NCI-H1694 treated with DMSO at 0.1 percent for 48 hours (cell line): Measurements from ENCODE around the gene SLC43A1.

ENCODE experiments used
- DNase-seq: peaks from one replicate; lab custom pipeline; 2025; lab: John Stamatoyannopoulos, UW

Gene SLC43A1

GRCh38 chr11:57527056-57527631, 11.6 kb upstream of the SLC43A1 start:
- DNase-seq, result no peak

- DNase-seq, result no peak
These were observed 7.9 kb upstream of the SLC43A1 start for GRCh38 chr11:57523419-57523818.

GRCh38 chr11:57521116-57521515, 5.6 kb upstream of the SLC43A1 start:
- DNase-seq, result no peak

GRCh38 chr11:57516061-57516443, 550 bp upstream of the SLC43A1 start:
- no peak for DNase-seq

- DNase-seq, result no peak
These were observed 767 bp downstream of the SLC43A1 start for GRCh38 chr11:57514538-57515331.

- no peak for DNase-seq
These were observed 1.5 kb downstream of the SLC43A1 start for GRCh38 chr11:57513911-57514537.

- DNase-seq, result no peak
These were observed 2.1 kb downstream of the SLC43A1 start for GRCh38 chr11:57513452-57513795.

GRCh38 chr11:57512646-57513451, 2.7 kb downstream of the SLC43A1 start:
- DNase-seq, result no peak

- DNase-seq, result no peak
These were observed 3.6 kb downstream of the SLC43A1 start for GRCh38 chr11:57511741-57512430.

GRCh38 chr11:57508341-57509170, 6.9 kb downstream of the SLC43A1 start:
- no peak for DNase-seq

- DNase-seq, result no peak
These were observed 9.0 kb downstream of the SLC43A1 start for GRCh38 chr11:57506522-57506921.

GRCh38 chr11:57504511-57504910, 11.0 kb downstream of the SLC43A1 start:
- DNase-seq, result no peak

- DNase-seq, result no peak
These were observed 12.6 kb downstream of the SLC43A1 start for GRCh38 chr11:57502870-57503269.

- DNase-seq, result no peak
These were observed 13.1 kb downstream of the SLC43A1 start for GRCh38 chr11:57502376-57502775.

GRCh38 chr11:57501953-57502352, 13.5 kb downstream of the SLC43A1 start:
- DNase-seq, result no peak

GRCh38 chr11:57500926-57501325, 14.6 kb downstream of the SLC43A1 start:
- no peak for DNase-seq

GRCh38 chr11:57500515-57500914, 15.0 kb downstream of the SLC43A1 start:
- no peak for DNase-seq

GRCh38 chr11:57499983-57500461, 15.5 kb downstream of the SLC43A1 start:
- no peak for DNase-seq

GRCh38 chr11:57499413-57499982, 16.0 kb downstream of the SLC43A1 start:
- DNase-seq, result no peak

GRCh38 chr11:57498540-57498939, 17.0 kb downstream of the SLC43A1 start:
- DNase-seq, result no peak
